Measurements from ENCODE around the gene SNRNP40.

SNRNP40 gene

DNA sequence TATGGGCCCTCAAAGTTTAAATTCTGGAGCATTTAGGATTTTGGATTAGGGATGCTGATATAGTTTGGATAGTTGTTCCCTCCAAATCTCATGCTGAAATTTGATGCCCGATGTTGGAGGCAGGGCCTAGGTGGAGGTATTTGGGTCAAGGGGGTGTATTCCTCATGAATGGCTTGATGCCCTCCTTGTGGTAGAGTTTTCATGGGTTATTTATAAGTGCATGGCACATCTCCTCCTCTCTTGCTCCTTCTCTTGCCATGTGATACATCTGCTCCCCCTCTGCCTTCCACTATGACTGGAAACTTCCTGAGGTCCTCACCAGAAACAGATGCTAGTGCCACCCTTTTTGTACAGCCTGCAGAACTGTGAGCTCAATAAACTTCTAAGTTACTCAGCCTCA lies 39.4 kb downstream of the SNRNP40 start:
- no peak for TF ChIP-seq GATA3 (IDR thresholded peaks at IDR 0.05; ENCODE audit: low read depth, low read length)
- no peak for TF ChIP-seq GATA2 (IDR thresholded peaks at IDR 0.05; ENCODE audit: low read depth, low read length)

DNA sequence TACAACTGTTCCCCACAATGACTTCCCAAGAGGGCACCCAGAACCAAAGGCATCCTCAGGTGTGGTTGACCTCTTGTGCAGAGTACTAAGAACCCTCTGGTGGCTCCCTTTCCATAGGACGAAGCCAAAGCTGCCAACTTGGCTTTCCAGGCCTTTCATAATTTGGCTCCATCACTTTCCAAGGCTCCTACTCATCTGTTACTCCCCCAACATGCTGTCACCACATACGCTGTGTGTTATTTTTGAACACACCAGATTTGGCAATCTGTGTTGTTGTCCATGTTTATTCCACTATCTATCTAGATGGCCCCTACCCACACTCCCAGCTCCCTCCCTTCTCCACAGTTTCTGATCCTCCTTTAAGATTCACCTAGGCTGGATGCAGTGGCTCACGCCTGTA lies 46.7 kb downstream of the SNRNP40 start:
- TF ChIP-seq GATA2 (IDR thresholded peaks at IDR 0.05; ENCODE audit: low read depth, low read length), result no peak
- TF ChIP-seq GATA3 (IDR thresholded peaks at IDR 0.05; ENCODE audit: low read depth, low read length), result no peak

DNA sequence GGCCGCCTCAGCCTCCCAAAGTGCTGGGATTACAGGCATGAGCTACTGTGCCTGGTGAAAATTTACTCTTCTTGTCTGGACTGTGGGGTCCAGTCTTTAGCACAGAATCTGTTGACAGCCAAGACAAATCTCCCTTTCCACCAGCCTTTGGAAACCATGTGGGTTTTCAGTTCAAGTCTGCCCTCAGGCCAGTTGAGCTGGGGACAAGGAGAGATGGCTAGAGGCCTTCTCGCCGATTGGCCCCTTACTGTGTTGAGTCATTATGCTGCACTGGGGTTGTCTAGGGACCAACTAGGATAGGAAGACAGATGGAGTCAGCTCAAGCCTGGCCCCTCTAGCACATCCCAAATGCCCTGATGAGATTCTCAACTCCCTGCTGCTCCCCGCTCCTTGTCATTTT lies 48.3 kb downstream of the SNRNP40 start:
- TF ChIP-seq GATA2 (IDR thresholded peaks at IDR 0.05; ENCODE audit: low read depth, low read length) (no peak), GATA3 (IDR thresholded peaks at IDR 0.05; ENCODE audit: low read depth, low read length) (no peak)

DNA sequence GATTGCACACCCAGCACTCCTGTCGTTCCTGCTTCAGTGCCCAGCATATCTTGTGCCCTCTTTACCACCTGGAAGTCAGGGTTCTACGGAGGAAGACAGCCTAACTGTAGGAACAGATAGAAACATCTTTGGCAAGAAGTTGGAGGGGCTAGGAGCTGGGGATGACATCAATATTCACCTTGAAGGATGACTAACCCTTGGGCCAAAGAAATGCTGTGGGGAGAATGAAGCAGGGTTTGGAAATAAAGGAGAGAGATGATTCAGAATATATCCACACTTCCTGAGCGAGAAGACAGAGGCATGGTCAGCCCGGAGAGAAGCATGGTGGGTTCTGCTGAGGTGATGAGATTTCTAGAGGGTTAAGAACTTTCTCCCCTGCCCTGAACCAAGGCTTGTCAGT lies 52.3 kb downstream of the SNRNP40 start:
- TF ChIP-seq GATA3 (IDR thresholded peaks at IDR 0.05; ENCODE audit: low read depth, low read length), result no peak
- TF ChIP-seq GATA2 (IDR thresholded peaks at IDR 0.05; ENCODE audit: low read depth, low read length), result no peak

DNA sequence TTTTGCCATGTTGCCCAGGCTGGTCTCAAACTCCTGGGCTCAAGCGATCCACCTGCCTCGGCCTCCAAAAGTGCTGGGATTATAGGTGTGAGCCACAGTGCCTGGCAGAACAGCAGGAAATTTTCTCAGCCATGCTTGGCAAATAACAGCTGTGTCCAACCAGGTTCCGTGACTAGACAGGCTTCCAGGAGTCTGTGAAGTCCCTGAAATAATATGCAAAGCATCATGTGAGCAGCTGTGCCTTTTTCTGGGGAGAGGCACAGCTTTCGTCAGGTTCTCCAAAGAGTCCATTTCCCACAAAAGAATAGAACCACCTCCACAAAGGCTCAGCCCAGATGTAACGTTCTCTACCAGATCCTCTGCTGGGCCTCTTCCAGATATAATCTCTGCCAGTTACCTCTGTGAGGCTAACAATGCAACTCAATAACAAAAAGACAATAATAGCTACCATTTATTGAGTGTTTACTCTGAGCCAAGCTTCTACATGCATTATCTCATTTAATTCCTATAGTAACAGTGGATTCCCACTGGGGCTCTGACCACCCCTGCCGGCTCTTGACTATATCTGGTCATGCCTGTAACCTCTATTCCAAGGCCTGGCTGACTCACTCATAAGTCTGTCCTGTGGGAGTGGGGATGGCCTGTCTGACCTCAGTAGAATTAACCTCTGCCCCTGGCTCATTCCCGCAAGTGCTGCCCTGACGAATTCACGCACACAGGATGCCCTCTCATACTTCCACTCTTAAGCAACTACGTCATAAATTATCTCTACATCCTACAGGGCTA lies 52.9 kb downstream of the SNRNP40 start:
- TF ChIP-seq GATA3 (IDR thresholded peaks at IDR 0.05; ENCODE audit: low read depth, low read length) (no peak), GATA2 (IDR thresholded peaks at IDR 0.05; ENCODE audit: low read depth, low read length) (no peak)

DNA sequence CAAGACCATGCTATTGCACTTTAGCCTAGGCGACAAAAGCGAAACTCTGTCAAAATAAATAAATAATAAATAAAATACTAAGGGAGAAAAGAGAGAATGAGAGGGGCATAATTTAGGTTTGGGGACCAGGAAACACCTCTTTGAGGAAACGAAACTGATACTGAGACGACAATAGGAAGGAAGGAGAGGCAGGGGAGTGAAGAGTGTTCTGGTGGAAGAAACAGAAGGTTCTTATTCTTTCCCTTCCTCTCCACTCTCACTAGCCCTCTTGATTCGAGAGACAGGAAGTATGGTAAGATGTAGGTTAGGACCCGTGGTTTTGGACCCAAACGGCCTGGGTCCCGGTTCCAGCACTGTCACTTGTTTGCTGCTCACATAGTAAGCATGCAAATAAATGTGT lies 55.3 kb downstream of the SNRNP40 start:
- TF ChIP-seq GATA3 (IDR thresholded peaks at IDR 0.05; ENCODE audit: low read depth, low read length), result no peak
- TF ChIP-seq GATA2 (IDR thresholded peaks at IDR 0.05; ENCODE audit: low read depth, low read length), result no peak

DNA sequence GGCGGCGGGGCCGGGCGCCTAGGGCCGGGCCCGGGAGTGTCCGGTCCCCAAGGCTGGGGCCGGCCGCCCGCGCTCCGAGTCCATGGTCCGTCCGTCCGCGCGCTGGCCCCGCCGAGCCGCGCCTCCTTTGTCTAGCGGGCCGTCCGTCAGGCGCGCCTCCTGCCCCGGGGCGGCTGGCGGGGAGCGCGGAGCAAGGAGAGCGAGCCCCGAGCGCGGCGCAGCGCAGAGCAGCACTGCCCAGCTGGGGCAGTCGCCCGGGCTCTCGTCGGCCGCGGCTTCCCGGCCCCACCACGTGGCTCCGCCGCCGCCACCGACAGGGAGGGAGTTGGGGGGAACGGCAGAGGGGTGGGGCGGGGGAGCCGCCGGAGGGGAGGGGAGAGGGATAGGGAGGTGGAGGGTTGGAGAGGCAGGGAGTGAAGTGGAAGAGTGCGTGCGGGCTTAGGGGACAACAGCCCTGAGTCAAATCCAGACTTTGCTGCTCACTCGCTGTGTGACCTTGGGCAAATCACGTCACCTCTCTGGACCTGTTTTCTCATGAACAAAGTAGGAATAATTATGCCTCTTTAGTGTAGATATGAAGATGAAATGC lies 56.8 kb downstream of the SNRNP40 start, which contains the start of gene NKAIN1:
TSS of gene NKAIN1 (minus strand) at position 235 of the 589 bp plus-strand sequence. CDS start 340 bp downstream, outside the sequence.
- TF ChIP-seq GATA2 (IDR thresholded peaks at IDR 0.05; ENCODE audit: low read depth, low read length), result no peak
- no peak for TF ChIP-seq GATA3 (IDR thresholded peaks at IDR 0.05; ENCODE audit: low read depth, low read length)

DNA sequence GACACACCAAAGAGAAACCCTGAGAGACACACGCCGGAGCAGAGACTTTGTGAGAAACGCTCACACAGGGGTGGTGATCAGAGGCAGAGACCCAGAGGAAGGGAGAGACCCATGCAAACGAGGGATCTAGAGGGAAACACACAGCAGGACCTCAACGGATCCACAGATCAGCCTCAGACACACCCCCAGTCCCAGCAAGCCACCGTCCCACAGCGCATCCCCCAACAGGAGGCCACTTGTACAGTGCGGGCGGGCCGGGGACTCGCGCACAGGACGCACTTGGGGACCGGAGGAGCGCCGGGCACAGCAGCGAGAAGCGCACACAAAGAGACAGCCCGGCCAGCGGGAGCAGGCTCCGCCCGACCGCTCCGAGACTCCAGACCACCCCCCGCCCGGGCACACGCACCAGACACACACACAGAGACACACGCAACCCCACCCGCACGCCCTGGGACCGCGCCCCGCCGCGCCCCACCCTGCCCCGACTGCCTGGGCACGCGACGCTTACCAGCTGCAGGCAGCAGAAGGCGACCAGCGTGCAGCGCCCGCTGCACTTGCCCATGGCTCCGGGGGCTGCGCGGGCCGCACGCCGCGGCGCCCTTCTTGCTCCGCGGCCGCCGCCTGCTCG lies 57.5 kb downstream of the SNRNP40 start:
- TF ChIP-seq GATA3 (IDR thresholded peaks at IDR 0.05; ENCODE audit: low read depth, low read length) (no peak), GATA2 (IDR thresholded peaks at IDR 0.05; ENCODE audit: low read depth, low read length) (no peak)

DNA sequence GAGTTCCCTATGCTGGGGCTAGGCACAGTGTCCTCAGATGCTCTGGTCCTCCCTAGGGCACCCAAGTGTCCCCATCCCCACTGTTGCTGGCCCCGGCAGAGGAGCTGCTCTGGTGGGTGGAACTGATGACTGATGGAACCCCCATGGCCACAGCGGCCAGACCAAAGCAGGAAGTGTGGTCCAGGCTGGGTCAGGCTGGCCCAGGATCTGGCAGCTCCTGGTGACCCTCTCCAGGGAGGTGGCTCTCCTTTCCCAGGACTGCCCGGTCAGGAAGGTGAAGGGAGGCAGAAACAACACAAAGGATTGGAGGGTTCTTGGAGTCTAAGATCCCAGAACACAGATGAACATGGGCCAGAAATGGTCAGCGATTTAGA lies 58.0 kb downstream of the SNRNP40 start:
- no peak for TF ChIP-seq GATA2 (IDR thresholded peaks at IDR 0.05; ENCODE audit: low read depth, low read length)
- TF ChIP-seq GATA3 (IDR thresholded peaks at IDR 0.05; ENCODE audit: low read depth, low read length), result no peak

DNA sequence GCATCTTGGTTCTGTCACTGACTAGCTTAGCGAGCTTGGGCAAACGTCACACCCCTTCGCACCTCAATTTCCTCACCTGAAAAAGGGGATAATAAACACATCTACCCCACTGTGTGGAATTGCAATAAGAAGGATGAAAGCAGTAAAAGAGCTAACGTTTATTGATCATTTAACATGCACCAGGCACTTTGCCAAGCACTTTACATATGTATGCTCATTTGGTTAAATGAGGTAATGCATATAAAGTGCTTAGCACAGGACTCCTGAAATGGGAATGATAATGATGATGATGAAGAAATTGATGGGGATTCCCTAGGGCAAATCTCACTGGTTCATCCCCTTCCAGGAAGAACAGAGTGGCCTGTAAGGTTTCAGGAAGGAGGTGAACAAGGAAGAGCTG lies 61.7 kb downstream of the SNRNP40 start:
- TF ChIP-seq GATA2 (IDR thresholded peaks at IDR 0.05; ENCODE audit: low read depth, low read length) (no peak), GATA3 (IDR thresholded peaks at IDR 0.05; ENCODE audit: low read depth, low read length) (no peak)

DNA sequence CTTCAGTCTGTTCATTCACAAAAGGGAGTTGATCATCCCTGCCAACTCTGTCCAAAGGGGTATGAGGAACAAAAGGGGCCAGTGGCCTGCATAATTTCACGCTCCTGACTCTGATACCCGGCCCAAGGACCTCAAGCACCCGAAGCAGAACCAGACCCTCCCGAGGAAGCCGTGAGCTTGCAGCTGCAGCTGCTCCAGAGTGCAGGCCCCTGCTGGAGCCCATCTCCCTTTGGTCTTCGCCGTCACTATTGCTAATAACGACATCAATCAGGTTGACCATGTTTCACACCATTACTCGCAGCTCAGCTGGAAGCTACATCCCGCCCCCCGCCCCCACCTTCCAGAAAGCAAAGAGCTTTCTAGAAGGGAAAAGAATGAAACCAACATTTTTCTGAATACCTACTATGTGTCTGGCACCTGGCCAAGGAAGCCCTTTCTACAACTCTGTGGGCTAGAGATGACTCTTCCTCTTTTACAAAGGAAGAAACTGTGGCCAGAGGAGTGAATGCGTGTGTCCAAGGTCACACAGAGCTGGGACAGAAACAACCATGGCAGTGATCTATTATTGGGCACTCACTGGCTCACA lies 62.4 kb downstream of the SNRNP40 start:
- TF ChIP-seq GATA2 (IDR thresholded peaks at IDR 0.05; ENCODE audit: low read depth, low read length) (no peak), GATA3 (IDR thresholded peaks at IDR 0.05; ENCODE audit: low read depth, low read length) (no peak)

DNA sequence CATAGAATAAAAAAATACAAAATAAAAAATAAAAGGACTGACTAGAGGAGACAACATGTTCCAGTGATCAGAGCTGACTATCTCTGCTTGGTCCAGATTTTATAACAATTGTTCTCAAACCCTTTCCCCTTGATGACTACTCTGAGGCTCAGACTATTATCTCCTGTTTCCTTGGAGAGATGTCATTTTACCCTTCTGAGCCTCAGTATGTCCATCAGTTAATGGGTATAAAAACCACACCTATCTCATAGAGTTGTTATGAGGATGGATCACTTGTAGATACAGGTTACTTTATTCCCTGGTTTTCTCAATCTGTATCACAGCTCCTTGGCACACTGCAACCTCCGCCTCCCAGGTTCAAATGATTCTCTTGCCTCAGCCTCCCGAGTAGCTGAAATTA lies 63.9 kb downstream of the SNRNP40 start:
- no peak for TF ChIP-seq GATA2 (IDR thresholded peaks at IDR 0.05; ENCODE audit: low read depth, low read length)
- no peak for TF ChIP-seq GATA3 (IDR thresholded peaks at IDR 0.05; ENCODE audit: low read depth, low read length)

DNA sequence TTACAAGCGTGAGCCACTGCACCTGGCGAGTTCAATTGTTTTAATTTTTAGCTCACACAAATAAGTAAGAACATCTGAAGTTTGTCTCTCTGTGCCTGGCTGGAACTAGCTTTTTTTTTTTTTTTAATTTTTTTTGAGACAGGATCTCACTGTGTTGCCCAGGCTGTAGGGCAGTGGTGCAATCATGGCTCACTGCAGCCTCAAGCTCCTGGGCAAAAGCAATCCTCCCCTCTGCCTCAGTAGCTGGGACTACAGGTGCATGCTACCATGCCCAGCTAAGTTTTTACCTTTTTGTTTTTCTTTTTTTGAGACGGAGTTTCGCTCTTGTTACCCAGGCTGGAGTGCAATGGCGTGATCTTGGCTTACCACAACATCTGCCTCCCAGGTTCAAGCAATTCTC lies 64.8 kb downstream of the SNRNP40 start:
- TF ChIP-seq GATA2 (IDR thresholded peaks at IDR 0.05; ENCODE audit: low read depth, low read length) (no peak), GATA3 (IDR thresholded peaks at IDR 0.05; ENCODE audit: low read depth, low read length) (no peak)

DNA sequence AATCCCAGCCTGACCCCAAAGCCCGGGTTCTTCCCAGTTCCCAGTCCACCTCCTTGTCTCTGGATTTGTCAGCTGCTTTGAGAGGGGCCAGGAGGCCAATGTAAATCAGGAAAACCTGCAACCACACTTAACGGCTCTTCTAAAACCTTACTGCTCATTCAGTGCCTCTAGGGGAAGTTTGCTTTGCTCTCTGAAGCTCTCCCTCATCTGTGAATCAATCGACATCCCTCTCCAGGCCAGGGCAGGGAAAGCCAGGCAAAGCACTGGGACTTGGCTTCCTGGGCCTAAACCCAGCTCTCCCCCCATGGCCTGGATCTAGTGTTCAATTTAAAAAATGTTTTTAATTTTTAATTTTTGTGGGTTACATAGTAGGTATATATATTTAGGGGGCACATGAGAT lies 66.2 kb downstream of the SNRNP40 start:
- TF ChIP-seq GATA3 (IDR thresholded peaks at IDR 0.05; ENCODE audit: low read depth, low read length) (no peak), GATA2 (IDR thresholded peaks at IDR 0.05; ENCODE audit: low read depth, low read length) (no peak)

Data from SH-SY5Y (cell line).